ENCODE measurements around the gene PZP. TPM values are rescaled to one million over a fixed set of nuclear protein-coding genes. Genes with fewer than 3 reads are reported as not detected.
A peak's percentile ranks its signal among the peaks of the same experiment; 100 is the strongest.

PZP gene
- total RNA-seq, 2 donors from 2014 or later, result not detected

- H3K36me3 ChIP-seq (replicated peaks in 1 of 2; ENCODE audit: insufficient read depth in 1 of 2, low read depth in 2 of 2), result no peaks in the 10 kb centered on the region
- H3K27me3 ChIP-seq, result no peaks in the 10 kb centered on the region
- DNase-seq, result no peak
- no peaks in the 10 kb centered on the region for H3K4me1 ChIP-seq
- no peak overlapping the region for H3K27ac ChIP-seq
- no peak for TF ChIP-seq CTCF (IDR thresholded peaks at IDR 0.05)
- no peak for TF ChIP-seq POLR2A (IDR thresholded peaks at IDR 0.05)
- ATAC-seq, result peak; percentile 47
- intact Hi-C loops (cut with DNase I), result no loop called here
- WGBS, 2 donors, result 81% methylated on average over 5 of the region's 5 CpGs
- no peak overlapping the region for H3K4me3 ChIP-seq
- H3K9me3 ChIP-seq, result no peaks in the 10 kb centered on the region
Observed at GRCh38 chr12:9163392-9163791, 44.8 kb downstream of the PZP start.

- DNase-seq (no peak), ATAC-seq (no peak)
- Histone ChIP-seq H3K27ac (no peak overlapping the region), H3K4me3 (no peak overlapping the region), H3K9me3 (no peaks in the 10 kb centered on the region), H3K4me1 (no peaks in the 10 kb centered on the region), H3K36me3 (replicated peaks in 1 of 2; ENCODE audit: insufficient read depth in 1 of 2, low read depth in 2 of 2) (no peaks in the 10 kb centered on the region), H3K27me3 (no peaks in the 10 kb centered on the region)
- TF ChIP-seq POLR2A (IDR thresholded peaks at IDR 0.05), result no peak
- TF ChIP-seq CTCF (IDR thresholded peaks at IDR 0.05), result no peak
- whole genome bisulfite sequencing, 2 donors, result 82 to 85% methylated on average over 4 of the region's 4 CpGs
- intact Hi-C loops (cut with DNase I), result no loop called here
Observed at GRCh38 chr12:9156119-9156518, 52.1 kb downstream of the PZP start.

- no peaks in the 10 kb centered on the region for H3K36me3 ChIP-seq (replicated peaks in 1 of 2; ENCODE audit: insufficient read depth in 1 of 2, low read depth in 2 of 2)
- H3K27me3 ChIP-seq, result no peaks in the 10 kb centered on the region
- no peak for TF ChIP-seq CTCF (IDR thresholded peaks at IDR 0.05)
- no peak for TF ChIP-seq POLR2A (IDR thresholded peaks at IDR 0.05)
- no peak overlapping the region for H3K4me3 ChIP-seq
- ATAC-seq (no peak), DNase-seq (no peak)
- no peak overlapping the region for H3K27ac ChIP-seq
- peaks cover 0 to 8% (median 0%) of the 10 kb centered on the region in 3 donors for H3K9me3 ChIP-seq
- intact Hi-C loops (cut with DNase I), result no loop called here
- no peaks in the 10 kb centered on the region for H3K4me1 ChIP-seq
- WGBS, 2 donors, result 63 to 67% methylated on average over 6 of the region's 6 CpGs
Observed at GRCh38 chr12:9149372-9149771, 58.8 kb downstream of the PZP start.

- ATAC-seq (no peak), DNase-seq (no peak)
- WGBS, 2 donors, result 48 to 49% methylated on average over 2 of the region's 2 CpGs
- Histone ChIP-seq H3K27me3 (no peaks in the 10 kb centered on the region), H3K4me1 (no peaks in the 10 kb centered on the region), H3K36me3 (replicated peaks in 1 of 2; ENCODE audit: insufficient read depth in 1 of 2, low read depth in 2 of 2) (no peaks in the 10 kb centered on the region), H3K4me3 (no peak overlapping the region), H3K9me3 (peaks cover 0 to 13% (median 0%) of the 10 kb centered on the region in 3 donors), H3K27ac (no peak overlapping the region)
- TF ChIP-seq POLR2A (IDR thresholded peaks at IDR 0.05) (no peak), CTCF (IDR thresholded peaks at IDR 0.05) (no peak)
- intact Hi-C loops (cut with DNase I), result no loop called here
Observed at GRCh38 chr12:9148926-9149325, 59.3 kb downstream of the PZP start.

- no peak overlapping the region for H3K4me3 ChIP-seq
- peaks cover 0 to 15% (median 0%) of the 10 kb centered on the region in 3 donors for H3K9me3 ChIP-seq
- no peaks in the 10 kb centered on the region for H3K36me3 ChIP-seq (replicated peaks in 1 of 2; ENCODE audit: insufficient read depth in 1 of 2, low read depth in 2 of 2)
- ATAC-seq, result no peak
- no peak for TF ChIP-seq POLR2A (IDR thresholded peaks at IDR 0.05)
- TF ChIP-seq CTCF (IDR thresholded peaks at IDR 0.05), result no peak
- H3K27me3 ChIP-seq, result no peaks in the 10 kb centered on the region
- H3K4me1 ChIP-seq, result no peaks in the 10 kb centered on the region
- 92% methylated on average over 2 of the region's 2 CpGs for WGBS, 2 donors
- no peak overlapping the region for H3K27ac ChIP-seq
- intact Hi-C loops (cut with DNase I), result no loop called here
- DNase-seq, result no peak
Observed at GRCh38 chr12:9147461-9147860, 60.7 kb downstream of the PZP start.

Measured in body of pancreas (tissue), 4 donors.